HEK293 (cell line): ENCODE measurements around the gene MTRF1L.

Experiments used
- CTCF ChIA-PET: fragments of 350-600 bp; formaldehyde crosslinking; extraction: SDS; loops from one replicate; lab custom pipeline; 2021; ENCODE audit warnings: antibody characterized with exemption; lab: Yijun Ruan, JAX
- POLR2A ChIA-PET: fragments of 300-600 bp; formaldehyde crosslinking; extraction: SDS; loops from one replicate; lab custom pipeline; 2020; ENCODE audit warnings: antibody characterized with exemption, inconsistent platforms; lab: Yijun Ruan, JAX
- H3K27ac ChIP-seq: fragments of 200-500 bp; sonication (Bioruptor generic); 2 replicates; pipeline ENCODE4 v1.5.1; 2014; ENCODE audit warnings: low read depth, low read length, control low read depth, inconsistent platforms; ENCODE audit errors: extremely low read depth
- H3K36me3 ChIP-seq, 2 experiments: fragments of 200-500 bp in 1 of 2; sonication (Bioruptor generic) in 1 of 2; 1 replicate in 1 of 2; 2 replicates in 1 of 2; pipeline ENCODE4 v1.5.1; 2014 to 2017; ENCODE audit warnings: inconsistent platforms in 2 of 2, low read length in 2 of 2; ENCODE audit not compliant: control insufficient read depth in 2 of 2, insufficient read depth in 1 of 2
- H3K4me1 ChIP-seq: fragments of 200-500 bp; sonication (Bioruptor generic); 2 replicates; pipeline ENCODE4 v1.5.1; 2014; ENCODE audit warnings: mild to moderate bottlenecking, low read length, inconsistent platforms; ENCODE audit not compliant: control insufficient read depth, insufficient read depth
- H3K4me3 ChIP-seq: 2 replicates; pipeline ENCODE4 v1.5.1; 2011; ENCODE audit warnings: low read depth, mild to moderate bottlenecking, control low read depth, low read length, moderate library complexity
- H3K9me3 ChIP-seq: fragments of 200-500 bp; sonication (Bioruptor generic); 2 replicates; pipeline ENCODE4 v1.5.1; 2014; ENCODE audit warnings: low read depth, low read length, inconsistent platforms; ENCODE audit not compliant: control insufficient read depth, insufficient read depth
- AEBP2 ChIP-seq: fragments of 450-650 bp; formaldehyde crosslinking; IDR thresholded peaks from 2 replicates; pipeline ENCODE4 v1.5.1; 2016; ENCODE audit warnings: missing biosample characterization, missing genetic modification characterization, borderline replicate concordance
- GLI2 ChIP-seq: fragments of 450-650 bp; formaldehyde crosslinking; IDR thresholded peaks from 2 replicates; pipeline ENCODE4; 2017; ENCODE audit warnings: missing biosample characterization, missing genetic modification characterization, low read depth, borderline replicate concordance
- MZF1 ChIP-seq: fragments of 450-650 bp; formaldehyde crosslinking; IDR thresholded peaks from 2 replicates; pipeline ENCODE4 v1.5.1; 2017; ENCODE audit warnings: missing biosample characterization, missing genetic modification characterization, borderline replicate concordance
- OSR2 ChIP-seq: fragments of 450-650 bp; formaldehyde crosslinking; IDR thresholded peaks from 2 replicates; pipeline ENCODE4 v1.5.1; 2016; ENCODE audit warnings: missing biosample characterization, missing genetic modification characterization
- PRDM6 ChIP-seq: fragments of 450-650 bp; formaldehyde crosslinking; IDR thresholded peaks from 2 replicates; pipeline ENCODE4 v1.5.1; 2017; ENCODE audit warnings: missing biosample characterization, missing genetic modification characterization
- ZBTB21 ChIP-seq: fragments of 450-650 bp; formaldehyde crosslinking; IDR thresholded peaks from 2 replicates; pipeline ENCODE4 v1.5.1; 2017; ENCODE audit warnings: missing biosample characterization, missing genetic modification characterization
- ZBTB8A ChIP-seq: fragments of 450-650 bp; formaldehyde crosslinking; IDR thresholded peaks from 2 replicates; pipeline ENCODE4 v1.5.1; 2016; ENCODE audit warnings: missing biosample characterization, missing genetic modification characterization
- ZNF148 ChIP-seq: fragments of 450-650 bp; formaldehyde crosslinking; IDR thresholded peaks from 2 replicates; pipeline ENCODE4 v1.5.0; 2017; ENCODE audit warnings: missing biosample characterization, missing genetic modification characterization, borderline replicate concordance
- ZNF157 ChIP-seq: fragments of 450-650 bp; formaldehyde crosslinking; IDR thresholded peaks from 2 replicates; pipeline ENCODE4 v1.5.1; 2016; ENCODE audit warnings: missing biosample characterization, missing genetic modification characterization
- ZNF175 ChIP-seq: fragments of 450-650 bp; formaldehyde crosslinking; IDR thresholded peaks from 2 replicates; pipeline ENCODE4 v1.5.1; 2016; ENCODE audit warnings: missing biosample characterization, missing genetic modification characterization
- ZNF24 ChIP-seq: fragments of 450-650 bp; formaldehyde crosslinking; IDR thresholded peaks from 2 replicates; pipeline ENCODE4 v1.5.1; 2016; ENCODE audit warnings: missing biosample characterization, missing genetic modification characterization
- ZNF311 ChIP-seq: fragments of 450-650 bp; formaldehyde crosslinking; IDR thresholded peaks from 2 replicates; pipeline ENCODE4 v1.5.1; 2017; ENCODE audit warnings: missing biosample characterization, missing genetic modification characterization, borderline replicate concordance
- ZNF341 ChIP-seq: fragments of 450-650 bp; formaldehyde crosslinking; IDR thresholded peaks from 2 replicates; pipeline ENCODE4; 2016; ENCODE audit warnings: low read depth, missing biosample characterization, missing genetic modification characterization
- ZNF394 ChIP-seq: fragments of 450-650 bp; formaldehyde crosslinking; IDR thresholded peaks from 2 replicates; pipeline ENCODE4 v1.5.1; 2016; ENCODE audit warnings: missing biosample characterization, missing genetic modification characterization, mild to moderate bottlenecking, moderate library complexity, borderline replicate concordance
- ZNF416 ChIP-seq: fragments of 450-650 bp; formaldehyde crosslinking; IDR thresholded peaks from 2 replicates; pipeline ENCODE4 v1.5.1; 2016; ENCODE audit warnings: missing biosample characterization, missing genetic modification characterization
- ZNF623 ChIP-seq: fragments of 450-650 bp; formaldehyde crosslinking; IDR thresholded peaks from 2 replicates; pipeline ENCODE4 v1.5.1; 2016; ENCODE audit warnings: missing biosample characterization, missing genetic modification characterization
- ZNF624 ChIP-seq: fragments of 450-650 bp; formaldehyde crosslinking; IDR thresholded peaks from 2 replicates; pipeline ENCODE4 v1.5.1; 2017; ENCODE audit warnings: missing biosample characterization, missing genetic modification characterization
- ZNF692 ChIP-seq: fragments of 450-650 bp; formaldehyde crosslinking; IDR thresholded peaks from 2 replicates; pipeline ENCODE4 v1.5.1; 2016; ENCODE audit warnings: missing biosample characterization, missing genetic modification characterization
- ZNF701 ChIP-seq: fragments of 450-650 bp; formaldehyde crosslinking; IDR thresholded peaks from 2 replicates; pipeline ENCODE4 v1.5.1; 2016; ENCODE audit warnings: missing biosample characterization, missing genetic modification characterization

The MTRF1L gene

GRCh38 chr6:152979116-152979515 lies 23.4 kb downstream of the MTRF1L start:
- Histone ChIP-seq H3K36me3 (peaks cover 25 to 70% of the 10 kb centered on the region in 2 experiments), H3K4me1 (peaks cover 4% of the 10 kb centered on the region; the same call in 1 of the 2 replicates), H3K27ac (no peak overlapping the region), H3K4me3 (peak overlapping the region; percentile 4), H3K9me3 (no peaks in the 10 kb centered on the region)
- ChIA-PET POLR2A (interaction anchor here (1.1 kb wide), 1 partner anchor 9 kb away, joined by 3 read pairs; no protein-coding TSS in a partner anchor), CTCF (interaction anchor here (0.6 kb wide), 2 partner anchors 21 to 1889 kb away, joined by 4 to 5 read pairs; no protein-coding TSS in a partner anchor)
- TF ChIP-seq MZF1 (tag by site-specific recombination) (no peak), PRDM6 (peak; percentile 50; the same call in 1 of the 2 replicates)

- TF ChIP-seq ZNF416 (no peak), GLI2 (tag by site-specific recombination) (no peak), ZNF394 (no peak), ZNF24 (no peak), ZNF157 (tag by site-specific recombination) (no peak), ZBTB21 (tag by site-specific recombination) (no peak), ZNF623 (tag by site-specific recombination) (no peak), ZNF624 (tag by site-specific recombination) (no peak), ZNF341 (tag by site-specific recombination) (no peak), ZNF701 (tag by site-specific recombination) (no peak), ZNF148 (no peak), ZBTB8A (no peak), AEBP2 (tag by site-specific recombination) (no peak), ZNF692 (tag by site-specific recombination) (no peak), ZNF311 (tag by site-specific recombination) (no peak), OSR2 (tag by site-specific recombination) (no peak), ZNF175 (no peak)
- Histone ChIP-seq H3K4me3 (no peak overlapping the region), H3K4me1 (peaks cover 4% of the 10 kb centered on the region; the same call in 1 of the 2 replicates), H3K36me3 (peaks cover 34 to 80% of the 10 kb centered on the region in 2 experiments), H3K27ac (no peak overlapping the region), H3K9me3 (no peaks in the 10 kb centered on the region)
- ChIA-PET CTCF (interaction anchor here (0.6 to 2.1 kb wide), 4 partner anchors 13 to 47 kb away, joined by 3 to 8 read pairs (median 4); no protein-coding TSS in a partner anchor), POLR2A (interaction anchor here (0.7 to 1.1 kb wide), 3 partner anchors 9 to 193 kb away, joined by 3 to 4 read pairs (median 3); no protein-coding TSS in a partner anchor)
Measured at GRCh38 chr6:152978058-152978457, 24.5 kb downstream of the MTRF1L start.
